Stimulated activated memory B cell treated with anti-CD40 and anti-IgM and Interleukin-4, amounts not matched to agents 10 μg/mL and 1 μg/mL and 100 μg/mL, for 72 hours (primary cell): ENCODE data around the gene ARMH1.

ENCODE experiments used
- ATAC-seq: fragments of 150-1000 bp; cut with Tn5 transposase; 2 replicates; pipeline ENCODE4 v1.10.0; 2021
- H3K27ac Mint-ChIP-seq: one replicate; pipeline ENCODE4 v1.8.0; 2022; ENCODE audit warnings: mild to moderate bottlenecking, mixed read lengths
- H3K27me3 Mint-ChIP-seq: one replicate; pipeline ENCODE4 v1.8.0; 2022; ENCODE audit warnings: mixed read lengths
- H3K36me3 Mint-ChIP-seq: one replicate; pipeline ENCODE4 v1.8.0; 2022; ENCODE audit warnings: mixed read lengths
- H3K4me1 Mint-ChIP-seq: one replicate; pipeline ENCODE4 v1.8.0; 2022; ENCODE audit warnings: mixed read lengths
- H3K4me3 Mint-ChIP-seq: one replicate; pipeline ENCODE4 v1.8.0; 2022; ENCODE audit warnings: mild to moderate bottlenecking, moderate library complexity, mixed read lengths
- H3K9me3 Mint-ChIP-seq: one replicate; pipeline ENCODE4 v1.8.0; 2022; ENCODE audit warnings: mixed read lengths

The ARMH1 gene

GRCh38 chr1:44640200-44640853 is 34.2 kb upstream of the ARMH1 start:
- Mint-ChIP-seq H3K27ac (no peak overlapping the region), H3K4me3 (no peak overlapping the region), H3K36me3 (peaks cover 75% of the 10 kb centered on the region), H3K9me3 (no peaks in the 10 kb centered on the region), H3K4me1 (peaks cover 15% of the 10 kb centered on the region), H3K27me3 (no peaks in the 10 kb centered on the region)
- no peak for ATAC-seq

GRCh38 chr1:44641126-44642102 is 33.1 kb upstream of the ARMH1 start:
- no peaks in the 10 kb centered on the region for H3K9me3 Mint-ChIP-seq
- H3K36me3 Mint-ChIP-seq: peaks cover 65% of the 10 kb centered on the region
- H3K4me1 Mint-ChIP-seq: peaks cover 4% of the 10 kb centered on the region
- no peak for ATAC-seq
- no peaks in the 10 kb centered on the region for H3K27me3 Mint-ChIP-seq
- peak overlapping the region; percentile 1 for H3K27ac Mint-ChIP-seq
- no peak overlapping the region for H3K4me3 Mint-ChIP-seq

GRCh38 chr1:44642255-44642654 is 32.3 kb upstream of the ARMH1 start:
- Mint-ChIP-seq H3K4me3 (no peak overlapping the region), H3K9me3 (no peaks in the 10 kb centered on the region), H3K27me3 (no peaks in the 10 kb centered on the region), H3K4me1 (no peaks in the 10 kb centered on the region), H3K27ac (peak overlapping the region; percentile 1), H3K36me3 (peaks cover 56% of the 10 kb centered on the region)
- ATAC-seq: no peak

GRCh38 chr1:44642925-44643324 is 31.6 kb upstream of the ARMH1 start:
- Mint-ChIP-seq H3K36me3 (peaks cover 53% of the 10 kb centered on the region), H3K27ac (peak overlapping the region; percentile 1)
- no peak for ATAC-seq

GRCh38 chr1:44643721-44644334 is 30.7 kb upstream of the ARMH1 start:
- H3K27me3 Mint-ChIP-seq: no peaks in the 10 kb centered on the region
- H3K4me1 Mint-ChIP-seq: no peaks in the 10 kb centered on the region
- no peak overlapping the region for H3K4me3 Mint-ChIP-seq
- peaks cover 53% of the 10 kb centered on the region for H3K36me3 Mint-ChIP-seq
- no peaks in the 10 kb centered on the region for H3K9me3 Mint-ChIP-seq
- no peak overlapping the region for H3K27ac Mint-ChIP-seq
- no peak for ATAC-seq

More at GRCh38 chr1:44642925-44643324, 31.6 kb upstream of the ARMH1 start:
- H3K27me3 Mint-ChIP-seq: no peaks in the 10 kb centered on the region
- H3K9me3 Mint-ChIP-seq: no peaks in the 10 kb centered on the region
- no peak overlapping the region for H3K4me3 Mint-ChIP-seq
- no peaks in the 10 kb centered on the region for H3K4me1 Mint-ChIP-seq

- no peak for ATAC-seq
- Mint-ChIP-seq H3K4me1 (no peaks in the 10 kb centered on the region), H3K9me3 (no peaks in the 10 kb centered on the region), H3K4me3 (no peak overlapping the region), H3K27ac (no peak overlapping the region), H3K36me3 (peaks cover 54% of the 10 kb centered on the region), H3K27me3 (no peaks in the 10 kb centered on the region)
Observed at GRCh38 chr1:44644806-44645205, 29.7 kb upstream of the ARMH1 start.

GRCh38 chr1:44645476-44646244 is 28.9 kb upstream of the ARMH1 start:
- no peaks in the 10 kb centered on the region for H3K9me3 Mint-ChIP-seq
- ATAC-seq: no peak
- H3K27me3 Mint-ChIP-seq: no peaks in the 10 kb centered on the region
- H3K27ac Mint-ChIP-seq: no peak overlapping the region
- H3K36me3 Mint-ChIP-seq: peaks cover 54% of the 10 kb centered on the region
- no peaks in the 10 kb centered on the region for H3K4me1 Mint-ChIP-seq
- no peak overlapping the region for H3K4me3 Mint-ChIP-seq

- no peak overlapping the region for H3K27ac Mint-ChIP-seq
- H3K27me3 Mint-ChIP-seq: no peaks in the 10 kb centered on the region
- no peak overlapping the region for H3K4me3 Mint-ChIP-seq
- H3K36me3 Mint-ChIP-seq: peaks cover 51% of the 10 kb centered on the region
- H3K4me1 Mint-ChIP-seq: no peaks in the 10 kb centered on the region
- no peaks in the 10 kb centered on the region for H3K9me3 Mint-ChIP-seq
- ATAC-seq: no peak
Observed at GRCh38 chr1:44646261-44647110, 28.0 kb upstream of the ARMH1 start.

- Mint-ChIP-seq H3K27me3 (no peaks in the 10 kb centered on the region), H3K4me1 (peaks cover 6% of the 10 kb centered on the region), H3K27ac (no peak overlapping the region)
Observed at GRCh38 chr1:44647896-44648295, 26.6 kb upstream of the ARMH1 start.

GRCh38 chr1:44648529-44649250 is 25.8 kb upstream of the ARMH1 start:
- H3K9me3 Mint-ChIP-seq: no peaks in the 10 kb centered on the region
- no peak for ATAC-seq
- no peak overlapping the region for H3K27ac Mint-ChIP-seq
- H3K36me3 Mint-ChIP-seq: peaks cover 35% of the 10 kb centered on the region
- peaks cover 6% of the 10 kb centered on the region for H3K4me1 Mint-ChIP-seq
- no peaks in the 10 kb centered on the region for H3K27me3 Mint-ChIP-seq
- no peak overlapping the region for H3K4me3 Mint-ChIP-seq

More at GRCh38 chr1:44647896-44648295, 26.6 kb upstream of the ARMH1 start:
- Mint-ChIP-seq H3K4me3 (no peak overlapping the region), H3K36me3 (peaks cover 42% of the 10 kb centered on the region), H3K9me3 (no peaks in the 10 kb centered on the region)
- no peak for ATAC-seq

GRCh38 chr1:44649788-44650158 is 24.7 kb upstream of the ARMH1 start:
- H3K27me3 Mint-ChIP-seq: no peaks in the 10 kb centered on the region
- H3K36me3 Mint-ChIP-seq: peaks cover 35% of the 10 kb centered on the region
- no peak overlapping the region for H3K4me3 Mint-ChIP-seq
- no peak for ATAC-seq
- peaks cover 6% of the 10 kb centered on the region for H3K4me1 Mint-ChIP-seq
- H3K27ac Mint-ChIP-seq: no peak overlapping the region
- H3K9me3 Mint-ChIP-seq: no peaks in the 10 kb centered on the region

- H3K36me3 Mint-ChIP-seq: peaks cover 30% of the 10 kb centered on the region
- no peak overlapping the region for H3K27ac Mint-ChIP-seq
Observed at GRCh38 chr1:44650159-44650831, 24.2 kb upstream of the ARMH1 start.

GRCh38 chr1:44651069-44651468 is 23.4 kb upstream of the ARMH1 start:
- peaks cover 6% of the 10 kb centered on the region for H3K4me1 Mint-ChIP-seq
- H3K4me3 Mint-ChIP-seq: no peak overlapping the region
- peaks cover 29% of the 10 kb centered on the region for H3K36me3 Mint-ChIP-seq
- no peak overlapping the region for H3K27ac Mint-ChIP-seq
- no peak for ATAC-seq
- H3K9me3 Mint-ChIP-seq: no peaks in the 10 kb centered on the region
- H3K27me3 Mint-ChIP-seq: no peaks in the 10 kb centered on the region

More at GRCh38 chr1:44650159-44650831, 24.2 kb upstream of the ARMH1 start:
- Mint-ChIP-seq H3K4me3 (no peak overlapping the region), H3K27me3 (no peaks in the 10 kb centered on the region), H3K4me1 (peaks cover 6% of the 10 kb centered on the region), H3K9me3 (no peaks in the 10 kb centered on the region)
- ATAC-seq: no peak
